COLO829 (cell line): ENCODE data around the gene PARVA.

Experiments used
- DNase-seq: peaks from one replicate; pipeline ENCODE4 v3.0.0; 2012; ENCODE audit warnings: low spot score

Gene PARVA

DNA sequence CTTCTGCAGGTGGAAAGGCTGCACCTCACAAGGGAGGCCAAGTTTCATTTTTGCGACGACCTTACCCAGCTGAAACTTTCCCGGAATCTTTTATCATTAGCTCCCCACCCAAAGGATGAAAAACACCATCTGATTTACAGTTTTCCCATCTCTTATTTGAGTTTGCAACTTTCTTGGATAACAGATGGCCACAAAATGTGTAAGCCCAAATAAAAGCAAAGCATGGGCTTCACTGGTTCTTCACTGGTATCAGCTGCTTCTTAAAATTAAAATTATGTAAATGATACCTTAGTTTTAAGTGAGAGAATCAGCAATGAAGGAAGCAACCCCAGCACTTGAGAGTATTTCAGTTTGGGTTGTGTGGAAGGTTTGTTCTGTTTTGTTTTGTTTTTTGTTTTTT lies 55.8 kb downstream of the PARVA start:
- no peak for DNase-seq

DNA sequence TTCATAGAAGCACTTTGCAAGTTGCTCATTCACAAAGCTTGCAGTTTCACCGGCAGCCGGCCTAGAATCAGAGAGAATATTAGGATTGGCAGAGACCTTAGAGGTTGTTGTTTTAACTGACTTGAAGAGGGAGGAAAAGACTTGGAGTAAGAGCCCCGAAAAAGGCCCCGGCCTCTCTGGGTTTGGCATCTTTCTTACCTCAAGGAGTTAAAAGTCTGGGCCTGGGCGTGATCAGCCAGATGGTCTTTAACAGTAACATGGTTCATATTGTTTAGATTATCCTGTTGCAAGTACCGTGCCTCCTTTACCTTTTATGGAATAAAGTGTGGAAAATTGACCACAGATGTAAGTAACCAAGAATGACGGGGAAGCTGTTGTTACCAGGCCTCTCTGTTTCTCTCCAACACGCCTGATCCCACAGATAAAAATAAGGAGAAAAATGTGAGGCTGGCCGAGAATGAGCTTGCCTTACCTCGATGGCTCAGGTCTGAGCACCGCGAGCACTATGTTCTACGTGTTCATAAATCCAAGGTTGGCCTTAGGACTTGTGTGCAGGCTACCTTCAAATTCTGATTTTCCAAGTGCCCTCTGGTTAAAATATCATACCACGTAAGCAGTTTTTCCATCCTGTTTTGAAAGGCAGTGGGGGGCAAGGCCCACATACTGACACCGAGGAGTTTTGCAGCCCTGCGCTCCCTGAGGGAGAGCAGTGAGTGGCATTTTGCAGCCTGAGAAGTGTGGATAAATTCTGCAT lies 56.4 kb downstream of the PARVA start:
- DNase-seq, result no peak

DNA sequence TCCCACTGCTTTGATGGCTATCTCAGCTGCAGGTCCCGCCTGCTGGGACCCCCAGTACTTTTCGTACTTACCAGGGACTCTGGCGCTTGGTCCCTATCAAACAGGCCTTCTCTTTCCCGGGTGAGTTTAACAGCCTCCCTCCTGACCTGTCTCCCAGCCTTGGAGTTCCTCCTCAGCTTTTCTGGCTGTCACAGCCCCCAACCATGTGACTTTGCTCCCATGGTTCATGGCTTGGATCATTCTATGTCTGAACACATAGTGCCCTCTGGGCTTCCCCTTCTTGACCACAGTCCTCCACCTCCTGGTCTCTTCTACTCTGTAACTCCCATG lies 56.9 kb downstream of the PARVA start:
- DNase-seq, result no peak

DNA sequence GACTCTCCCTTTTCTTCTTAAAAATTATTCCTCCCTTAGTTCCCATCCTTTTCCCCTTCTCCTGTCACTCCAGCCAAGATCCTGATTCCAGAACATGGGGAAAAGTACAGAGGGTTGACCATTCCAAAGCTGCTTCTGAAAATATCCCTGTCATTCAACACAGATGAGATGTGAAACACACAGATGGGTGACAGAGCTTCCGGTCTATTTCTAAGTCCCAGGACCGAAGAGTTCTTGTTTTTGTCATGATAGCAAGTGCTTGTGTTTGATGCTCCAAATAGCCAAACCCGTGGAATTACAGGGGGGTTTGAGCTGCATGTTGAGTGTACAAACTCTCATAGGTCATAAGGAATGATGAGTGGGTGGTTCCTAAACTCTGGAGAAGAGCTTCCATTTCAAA lies 57.9 kb downstream of the PARVA start:
- no peak for DNase-seq

DNA sequence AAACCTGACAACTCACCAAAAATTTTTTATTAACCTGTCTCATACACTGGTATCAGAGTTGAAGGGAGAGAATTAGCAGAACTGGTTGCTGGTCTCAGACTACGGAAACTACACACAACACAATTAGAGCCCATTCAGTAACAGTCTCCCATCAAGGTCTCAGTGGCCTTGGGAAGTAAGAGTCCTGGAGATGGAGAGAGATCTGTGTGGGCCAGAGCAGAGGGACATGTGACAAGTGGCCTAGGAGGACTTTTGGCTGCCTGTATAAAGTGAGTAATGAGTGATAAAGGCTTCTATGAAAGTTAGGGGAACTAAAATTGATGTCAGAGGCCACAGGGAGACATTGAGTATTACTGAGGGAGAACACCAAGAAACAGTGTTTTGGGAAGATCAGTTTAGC lies 58.9 kb downstream of the PARVA start:
- DNase-seq, result no peak

DNA sequence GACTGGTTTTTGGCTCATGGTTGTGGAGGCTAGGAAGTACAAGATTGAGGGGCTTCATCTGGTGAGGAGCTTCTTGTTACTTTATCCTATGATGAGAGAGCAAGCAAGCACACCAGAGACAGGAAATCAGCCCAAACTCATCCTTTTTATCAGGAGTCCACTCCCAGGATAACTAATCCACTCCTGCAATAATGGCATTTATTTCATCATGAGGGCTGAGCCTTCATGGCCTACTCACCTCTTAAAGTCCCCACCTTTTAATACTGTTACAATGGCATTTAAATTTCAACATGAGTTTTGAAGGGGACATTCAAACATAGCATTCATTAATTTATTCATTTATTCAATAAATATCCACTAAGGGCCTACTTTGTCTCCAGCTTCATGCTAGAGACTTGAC lies 60.9 kb downstream of the PARVA start:
- no peak for DNase-seq

DNA sequence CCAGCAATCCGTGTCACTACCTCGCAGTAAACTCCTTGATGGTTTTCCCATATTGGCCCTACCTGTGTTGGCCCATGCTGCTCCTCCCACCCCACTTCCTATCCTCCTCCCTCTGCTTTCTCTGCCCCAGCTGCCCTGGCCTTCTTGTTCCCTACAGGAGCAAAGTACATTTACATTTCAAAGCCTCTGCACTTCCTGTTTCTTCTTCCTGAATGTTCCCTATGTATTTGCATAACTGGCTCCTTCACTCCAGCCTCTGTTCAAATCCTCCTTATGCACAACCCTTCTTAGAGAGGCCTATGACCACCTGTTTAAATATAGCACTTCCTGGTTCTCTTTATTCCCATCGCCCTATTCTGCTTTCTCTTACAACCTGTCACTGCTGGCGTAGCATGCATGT lies 62.2 kb downstream of the PARVA start:
- no peak for DNase-seq

DNA sequence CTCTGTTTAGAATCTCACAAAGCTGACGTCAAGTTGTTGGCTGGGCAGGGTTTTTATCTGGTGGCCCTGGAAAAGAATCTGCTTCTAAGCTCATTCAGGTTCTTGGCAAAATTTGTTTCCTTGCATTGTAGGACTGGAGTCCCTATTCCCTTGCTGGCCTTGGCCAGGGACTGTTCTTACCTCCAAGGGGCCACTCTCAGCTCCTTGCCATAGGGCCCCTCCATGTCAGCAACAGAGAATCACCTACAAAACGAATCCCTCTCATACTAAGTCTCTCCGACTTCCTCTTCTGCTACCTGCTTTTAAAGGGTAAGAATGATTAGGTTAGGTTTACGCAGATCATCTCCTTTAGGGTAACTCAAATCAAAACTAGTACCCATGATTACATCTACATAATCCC lies 63.2 kb downstream of the PARVA start:
- DNase-seq, result no peak

DNA sequence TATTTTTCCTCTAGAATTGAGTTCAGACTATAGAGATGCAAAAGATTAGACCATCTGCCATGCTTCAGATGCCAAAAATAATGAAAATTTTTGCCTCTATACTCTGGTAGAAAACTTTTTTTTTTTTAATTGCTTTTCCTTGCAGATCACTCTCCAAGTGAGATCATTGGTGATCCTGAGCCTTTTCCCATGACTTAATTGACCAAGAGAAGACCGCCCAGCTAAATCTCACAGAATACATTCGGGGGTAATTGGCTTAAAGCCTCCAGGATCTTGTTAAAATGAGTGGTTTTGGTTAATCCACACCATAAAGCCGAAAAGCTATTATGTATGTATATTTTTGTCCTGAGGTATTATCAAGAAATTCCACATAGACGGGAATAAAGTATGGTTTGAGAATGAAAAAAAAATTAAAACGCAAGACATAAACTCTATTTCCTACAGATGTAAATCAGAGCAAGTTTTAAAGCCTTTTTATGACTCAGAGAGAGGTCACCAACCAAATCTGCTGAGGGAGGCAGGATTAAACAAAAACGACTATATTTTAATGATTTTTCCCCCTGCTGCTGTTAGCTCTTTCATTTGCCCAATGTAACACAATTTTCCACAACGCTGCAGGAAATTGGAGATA lies 64.0 kb downstream of the PARVA start:
- no peak for DNase-seq

DNA sequence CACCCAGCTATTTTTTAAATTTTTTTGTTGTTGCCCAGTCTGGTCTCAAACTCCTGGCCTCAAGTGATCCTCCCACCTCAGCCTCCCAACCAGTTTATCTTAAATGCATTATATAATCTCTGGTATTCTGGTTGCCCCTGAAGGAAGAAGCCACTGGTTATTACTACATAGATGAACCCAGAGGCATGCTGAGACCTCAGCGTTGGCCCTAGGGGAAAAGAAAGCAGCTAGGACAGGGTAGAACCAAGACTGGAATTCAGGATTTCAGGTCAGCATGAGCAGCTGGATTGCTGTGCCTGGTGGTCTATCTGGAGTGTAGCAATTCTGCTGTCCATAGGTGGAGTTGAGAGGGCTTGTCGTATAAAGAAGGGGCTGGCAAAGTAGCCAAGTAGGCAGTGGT lies 67.2 kb downstream of the PARVA start:
- no peak for DNase-seq

DNA sequence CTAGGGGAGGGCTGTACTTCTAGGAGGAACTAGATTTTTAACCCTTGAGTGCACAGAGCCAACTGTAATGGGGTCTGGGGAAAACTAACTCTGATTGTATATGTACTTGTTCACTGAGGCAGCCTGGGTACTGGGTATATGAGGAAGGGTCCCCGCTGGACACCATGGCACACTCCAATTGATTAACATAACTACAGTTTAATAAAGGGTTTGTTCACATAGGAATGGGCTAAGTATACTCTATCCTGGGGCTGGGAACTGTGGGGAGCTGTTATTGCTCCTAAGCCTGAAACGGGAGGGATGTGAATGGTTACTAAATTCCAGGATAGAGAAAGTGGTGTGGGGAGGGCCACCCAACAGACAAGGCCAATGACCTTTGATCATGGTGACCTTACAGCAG lies 67.6 kb downstream of the PARVA start:
- no peak for DNase-seq

DNA sequence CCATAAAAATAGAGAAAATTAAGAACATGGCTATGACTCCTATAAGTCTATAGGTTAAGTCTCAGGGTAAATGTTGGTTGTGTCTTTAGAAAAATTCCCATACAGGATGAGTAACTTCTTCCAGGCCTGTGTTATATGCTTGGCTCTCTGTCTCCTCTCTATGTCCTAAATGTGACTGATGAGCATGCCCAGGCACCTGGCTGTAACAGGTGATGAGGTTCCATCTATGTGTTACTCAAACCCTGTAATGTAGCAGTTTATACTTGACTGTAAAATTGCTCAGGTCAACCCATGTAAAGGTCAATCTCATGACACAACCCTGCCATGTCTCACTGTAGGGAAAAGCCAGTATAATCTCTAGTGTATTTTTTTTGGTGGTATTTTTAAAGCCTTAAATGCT lies 69.5 kb downstream of the PARVA start:
- DNase-seq, result no peak

DNA sequence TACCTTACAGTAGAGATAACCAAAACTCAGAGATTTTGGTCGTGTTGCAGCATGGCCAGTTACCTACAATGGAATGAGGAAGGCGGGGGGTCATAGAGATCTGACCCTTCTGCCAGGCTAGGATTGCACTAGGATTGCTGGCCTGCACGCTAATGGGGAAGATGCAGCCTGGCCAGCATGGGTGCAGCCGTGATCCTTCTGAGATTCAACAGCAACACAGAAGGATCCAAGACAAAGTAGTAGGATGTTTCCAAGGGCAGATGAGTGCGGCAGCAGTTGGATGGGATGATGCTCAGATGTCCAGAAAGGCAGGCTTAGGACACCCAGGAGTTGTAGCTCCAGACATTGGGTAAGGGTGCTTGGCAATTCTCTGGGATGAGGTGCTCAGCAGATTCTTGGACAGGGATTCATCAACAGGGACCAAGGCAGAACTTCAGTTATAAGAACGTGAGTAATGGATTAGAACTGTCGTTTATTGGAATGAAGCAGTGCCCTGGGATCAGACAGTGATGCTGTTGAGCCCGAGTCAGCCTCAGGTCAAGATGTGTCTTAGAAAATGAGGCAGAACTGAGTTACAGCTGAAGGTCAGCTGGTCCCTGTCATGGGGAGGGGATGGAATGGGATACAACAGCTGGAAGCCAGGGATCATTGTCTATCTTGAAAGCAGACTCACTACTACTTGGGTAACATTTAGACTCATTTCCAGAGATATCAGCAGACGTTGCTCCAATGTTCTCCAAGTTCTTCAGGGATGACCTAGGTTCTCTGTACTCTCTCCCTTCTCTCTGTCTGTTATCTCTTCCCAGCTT lies 71.0 kb downstream of the PARVA start:
- no peak for DNase-seq

DNA sequence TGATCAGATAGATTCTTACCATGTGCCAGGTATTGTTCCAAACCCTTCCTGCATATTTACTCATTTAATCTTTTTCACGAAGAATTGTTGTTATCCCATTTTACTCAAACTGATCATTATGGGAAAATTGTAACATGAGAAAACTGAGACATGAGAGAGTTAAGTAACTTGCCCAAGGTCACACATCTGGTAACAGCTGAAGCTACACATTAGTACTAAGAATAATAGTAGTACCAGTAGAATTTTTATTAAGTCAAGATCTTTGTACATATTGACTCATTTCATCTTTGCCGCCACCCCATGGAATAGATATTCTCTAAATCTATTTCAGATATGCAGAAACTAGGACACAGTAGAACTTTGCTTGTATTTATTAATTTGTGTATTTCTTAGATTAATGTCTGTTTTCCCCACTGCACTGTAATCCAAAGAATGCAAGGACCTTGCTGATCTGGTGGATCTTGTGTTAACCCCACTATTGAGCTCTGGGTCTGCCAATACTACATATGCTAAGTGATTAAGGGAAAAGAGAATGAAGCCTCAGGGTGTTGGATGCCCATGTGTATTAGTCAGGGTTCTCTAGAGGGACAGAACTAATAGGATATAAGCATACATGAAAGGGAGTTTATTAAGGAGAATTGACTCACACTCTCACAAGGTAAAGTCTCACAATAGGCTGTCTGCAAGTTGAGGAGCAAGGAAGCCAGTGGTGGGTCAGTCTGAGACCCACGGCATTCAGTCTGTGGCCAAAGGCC lies 72.8 kb downstream of the PARVA start:
- DNase-seq, result peak; percentile 71

DNA sequence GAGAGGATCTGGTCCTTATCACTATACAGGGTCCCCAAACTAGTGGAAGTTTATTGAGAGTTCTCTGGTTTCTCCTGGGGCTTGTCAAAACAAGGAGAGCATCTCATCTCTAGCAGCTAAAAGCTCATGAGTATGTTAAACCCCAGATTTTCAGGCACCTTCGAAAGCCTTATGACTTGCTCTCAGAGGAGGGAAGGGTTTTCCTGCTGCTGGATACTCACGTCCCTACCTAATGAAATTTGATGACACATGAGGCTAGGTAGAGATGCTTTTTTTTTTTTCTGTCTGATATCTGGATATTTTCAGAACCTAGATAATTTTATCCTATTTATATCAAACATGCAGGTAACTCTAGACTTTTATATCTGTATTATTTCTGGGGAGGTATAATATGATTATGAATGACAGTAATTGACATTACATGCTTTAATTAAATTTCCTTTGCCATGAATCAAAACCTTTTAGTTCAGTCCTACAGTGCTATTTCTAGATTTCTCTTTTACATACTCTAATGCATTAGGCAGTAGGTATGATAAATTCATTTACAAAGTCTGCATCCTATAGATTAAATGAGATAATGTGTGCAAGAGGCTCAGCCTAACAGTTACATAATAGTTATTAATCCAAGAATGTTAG lies 73.9 kb downstream of the PARVA start:
- DNase-seq, result no peak

DNA sequence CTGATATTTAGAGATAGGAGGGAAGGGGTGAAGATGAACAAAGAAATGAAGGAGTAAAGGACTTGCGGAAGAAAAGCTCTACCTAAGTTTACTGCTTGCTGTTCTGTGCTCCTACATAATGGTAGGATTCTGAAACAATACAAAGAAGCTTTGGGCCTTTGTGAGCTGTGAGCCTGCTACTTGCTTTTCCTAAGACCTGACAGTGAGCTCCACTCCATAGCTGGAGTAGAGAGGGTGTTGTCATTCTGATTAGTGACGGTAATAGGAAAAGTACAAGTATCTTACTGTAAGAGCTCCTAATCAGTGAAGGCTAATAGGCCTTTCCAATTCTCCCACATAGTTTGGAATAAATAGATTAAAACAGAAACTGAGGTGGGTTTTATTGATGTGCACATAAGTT lies 75.9 kb downstream of the PARVA start:
- DNase-seq, result no peak

DNA sequence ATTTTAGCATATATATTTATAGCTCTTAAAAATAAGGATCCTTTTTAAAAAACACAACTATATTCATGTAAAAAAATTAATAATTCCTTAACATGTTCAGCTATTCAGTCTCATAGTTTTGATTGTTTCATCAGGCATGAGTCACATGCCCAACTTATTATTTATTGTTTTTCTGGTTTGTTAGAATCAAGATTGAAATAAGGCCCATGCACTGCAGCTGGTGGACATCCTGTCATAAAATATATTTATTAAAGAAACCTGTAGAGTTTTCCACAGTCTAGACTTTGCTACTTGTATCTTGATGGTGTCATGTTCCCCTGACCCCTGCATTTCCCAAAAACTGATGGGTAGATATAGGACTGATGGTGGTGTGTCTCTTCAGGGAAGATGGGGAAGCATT lies 77.4 kb downstream of the PARVA start:
- DNase-seq, result no peak

DNA sequence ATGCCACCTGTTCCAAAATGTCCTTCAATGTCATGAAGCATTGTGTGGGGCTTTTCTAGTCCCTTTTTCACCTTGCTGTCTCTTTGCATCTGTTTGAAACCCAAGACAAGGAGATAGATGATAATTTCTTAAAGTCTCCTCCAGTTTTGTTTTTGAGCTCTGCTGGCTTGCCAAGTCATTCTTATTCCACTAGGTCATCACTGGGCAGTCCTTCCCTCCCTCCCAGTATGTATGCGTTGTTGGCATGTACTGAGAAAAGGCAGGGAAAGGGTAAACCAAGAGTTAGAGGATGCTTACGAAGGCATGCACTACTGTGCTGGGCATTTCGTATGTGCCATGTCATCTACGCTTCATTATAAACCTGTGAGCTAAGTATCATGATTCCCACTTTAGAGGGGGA lies 78.6 kb downstream of the PARVA start:
- DNase-seq, result no peak

DNA sequence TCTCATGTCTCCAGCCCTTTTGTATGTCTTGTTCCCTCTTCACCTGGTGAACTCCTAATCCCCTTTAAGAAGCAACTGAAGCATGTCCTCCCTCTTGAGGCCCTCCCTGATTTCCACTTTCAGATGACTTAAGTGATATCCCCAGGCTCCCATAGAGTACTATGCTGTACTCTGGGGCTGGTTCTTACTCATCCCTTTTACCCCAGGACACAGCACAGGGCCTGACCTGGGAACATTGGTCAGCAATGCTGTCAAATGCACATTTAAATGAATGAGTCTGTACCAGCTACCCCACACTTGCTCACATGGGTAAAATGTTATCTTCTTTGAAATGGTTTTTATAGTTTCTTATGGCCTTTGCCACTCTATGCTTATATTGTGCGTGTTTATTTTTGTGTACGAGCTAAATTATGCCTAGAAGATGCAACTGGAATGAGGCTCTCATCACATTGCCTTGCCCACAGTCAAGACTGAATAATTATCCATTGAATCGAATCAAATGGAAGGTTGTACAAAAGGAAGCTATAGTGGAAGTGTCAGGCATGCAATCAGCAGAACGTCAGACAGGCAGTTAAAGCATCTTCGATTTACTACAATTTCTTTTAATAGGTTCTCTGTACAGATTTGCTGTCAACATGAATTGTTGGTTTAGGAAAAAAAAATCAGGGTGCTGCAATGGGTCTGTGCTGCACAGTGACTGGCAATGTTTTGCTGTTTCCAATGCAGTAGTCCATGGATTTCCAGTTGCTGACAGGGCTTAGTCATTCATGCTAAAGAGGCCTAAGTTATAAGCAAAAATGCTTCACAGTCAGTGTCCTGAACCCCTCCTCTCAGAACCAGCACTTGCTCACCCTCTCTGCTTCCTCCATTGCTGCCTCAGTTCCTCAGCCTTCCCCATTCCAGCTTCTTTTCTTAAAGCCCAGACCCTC lies 79.5 kb downstream of the PARVA start:
- DNase-seq, result no peak

DNA sequence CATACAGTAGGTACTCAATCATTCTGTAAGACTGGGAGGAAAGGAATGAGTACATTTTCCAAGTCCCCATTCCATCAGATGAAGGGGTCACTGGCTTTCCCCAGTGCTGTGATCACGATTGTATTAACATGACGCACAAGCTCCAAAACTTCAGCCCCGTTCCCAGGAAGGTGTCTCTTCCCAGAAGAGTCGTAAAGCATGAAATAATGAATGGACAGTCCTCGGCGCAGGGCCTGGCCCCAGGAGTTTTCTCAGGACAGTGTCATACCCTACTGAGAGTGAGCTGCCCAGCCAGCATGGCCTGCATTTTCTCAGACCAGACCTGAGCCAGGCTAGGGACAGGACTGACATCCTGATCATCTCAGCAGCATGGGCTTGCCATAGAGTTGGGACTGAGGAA lies 80.7 kb downstream of the PARVA start:
- no peak for DNase-seq

DNA sequence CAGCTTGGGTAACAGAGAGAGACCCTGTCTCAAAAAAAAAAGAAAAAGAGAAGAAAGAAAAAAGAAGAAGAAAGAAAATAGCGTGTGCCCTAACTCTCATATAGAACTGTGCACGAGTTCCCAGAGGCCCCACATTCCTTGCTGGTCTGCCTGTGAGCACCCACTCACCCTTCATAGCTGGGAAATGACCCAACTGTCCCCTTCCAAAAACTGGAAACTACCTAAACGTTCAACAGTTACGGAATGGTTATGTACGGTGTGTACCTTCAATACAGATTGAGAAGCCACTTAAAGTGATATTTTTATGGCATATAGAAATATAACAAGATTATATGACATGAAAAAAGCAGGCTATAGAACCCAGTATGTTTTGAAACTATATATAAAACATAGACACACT lies 82.0 kb downstream of the PARVA start:
- no peak for DNase-seq
